Measurements from ENCODE around the gene ROCK2. TPM values are rescaled to one million over a fixed set of nuclear protein-coding genes. Genes with fewer than 3 reads are reported as not detected.

The ROCK2 gene
- total and polyA plus RNA-seq, 2 of the 8 experiments (the other 6 are each of a cell fraction or from before 2014, with no cell fraction given), result 2.7 to 29.0 TPM

- no peak for TF ChIP-seq MAFK (IDR thresholded peaks at IDR 0.05; ENCODE audit: low read depth, low read length)
- no peak for TF ChIP-seq TAF7 (optimal IDR thresholded peaks at IDR 0.05; ENCODE audit: borderline replicate concordance, low read depth, low read length)
- no peak for TF ChIP-seq SIRT6 (IDR thresholded peaks at IDR 0.05; ENCODE audit: low read length)
- no peak for TF ChIP-seq CBX5 (IDR thresholded peaks at IDR 0.05; ENCODE audit: low read depth, low read length)
- no peak for TF ChIP-seq BACH1 (IDR thresholded peaks at IDR 0.05; ENCODE audit: low read length)
- TF ChIP-seq TBP (IDR thresholded peaks at IDR 0.05; ENCODE audit: low read depth, low read length), result no peak
Measured at GRCh38 chr2:11212645-11213044, 131.8 kb downstream of the ROCK2 start (continued).

Data from H1 (cell line).